NCI-H128 (cell line): Measurements from ENCODE around the gene SIGLECL1.
"Not testable (repeated sequence)": the region's sequence is repeated elsewhere in the genome, so short reads cannot be mapped to it uniquely, and the experiment has no call there.

Source experiments
- DNase-seq: peaks from one replicate; lab custom pipeline; 2025; ENCODE audit not compliant: unreplicated experiment; lab: John Stamatoyannopoulos, UW

Gene SIGLECL1

DNA sequence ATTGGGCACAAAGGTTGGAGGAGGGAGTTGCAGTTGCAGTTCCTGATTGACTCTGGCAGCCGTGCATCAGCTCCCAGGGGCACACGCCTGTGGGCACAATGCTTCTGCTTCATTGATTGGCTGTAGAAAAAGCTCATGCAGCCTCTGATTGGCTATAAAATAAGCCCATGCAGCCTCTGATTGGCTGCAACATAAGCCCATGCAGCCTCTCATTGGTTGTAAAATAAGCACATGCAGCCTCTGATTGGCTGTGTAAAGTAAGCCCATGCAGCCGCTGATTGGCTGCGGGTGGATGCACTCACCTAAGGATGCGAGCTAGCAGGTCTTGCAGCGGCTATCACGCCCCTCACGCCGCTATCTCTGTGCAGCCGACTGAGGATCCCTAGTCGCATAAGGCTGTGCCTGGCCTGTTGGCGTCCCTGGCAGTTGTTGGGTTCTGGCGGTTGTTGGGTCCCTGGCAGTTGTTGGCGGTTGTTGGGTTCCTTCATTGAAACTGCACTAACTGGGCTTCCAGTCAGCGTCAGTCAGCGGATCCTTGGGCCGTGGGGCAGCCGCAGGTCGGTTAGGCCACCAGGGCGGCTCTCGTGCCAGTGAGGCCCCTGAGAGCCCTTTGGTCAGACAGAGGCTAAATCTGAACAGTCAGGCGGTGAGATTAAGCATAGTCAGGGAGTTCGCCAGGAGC lies at the start of gene SIGLECL1:
TSS of gene SIGLECL1 (plus strand) at position 295 of the 682 bp plus-strand sequence. CDS start 12,993 bp downstream, outside the sequence.
- DNase-seq: no peak

DNA sequence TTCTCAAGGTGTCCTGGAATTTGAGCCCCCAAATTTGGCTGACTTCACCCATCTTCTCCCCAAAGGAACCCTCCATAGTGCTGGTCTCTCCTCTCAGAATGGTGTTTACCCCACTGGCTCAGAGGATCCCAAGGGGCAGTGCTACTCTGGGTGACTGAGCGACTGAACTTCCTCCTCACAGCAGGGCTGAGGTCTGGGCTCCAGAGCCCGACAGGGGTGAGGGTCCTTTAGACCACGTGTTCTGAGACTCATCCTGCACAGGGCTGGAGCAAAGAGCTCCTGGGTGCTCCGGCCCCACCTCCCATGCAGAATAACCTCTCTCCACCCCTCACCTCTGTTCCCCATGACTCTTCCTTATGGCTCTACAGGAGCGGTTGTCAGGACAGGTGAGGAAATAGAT lies 49.2 kb upstream of the SIGLECL1 start:
- no peak for DNase-seq

DNA sequence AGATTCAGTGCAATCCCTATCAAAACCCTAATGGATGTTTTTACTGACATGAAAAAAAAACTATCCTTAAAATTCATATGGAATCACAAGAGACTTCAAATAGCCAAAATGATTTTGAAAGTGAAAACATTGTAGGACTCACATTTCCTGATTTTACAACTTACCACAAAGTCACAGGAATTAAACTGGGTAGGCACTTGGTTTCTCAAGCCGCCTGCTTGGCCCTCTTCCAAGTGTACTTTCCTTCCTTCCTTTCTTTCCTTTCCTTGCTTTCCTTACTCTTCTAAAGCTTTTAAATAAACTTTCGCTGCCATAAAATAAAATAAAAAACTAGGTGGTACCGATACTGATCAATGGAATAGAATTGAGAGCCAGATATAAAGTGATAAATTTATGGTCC lies 47.0 kb upstream of the SIGLECL1 start:
- no peak for DNase-seq

DNA sequence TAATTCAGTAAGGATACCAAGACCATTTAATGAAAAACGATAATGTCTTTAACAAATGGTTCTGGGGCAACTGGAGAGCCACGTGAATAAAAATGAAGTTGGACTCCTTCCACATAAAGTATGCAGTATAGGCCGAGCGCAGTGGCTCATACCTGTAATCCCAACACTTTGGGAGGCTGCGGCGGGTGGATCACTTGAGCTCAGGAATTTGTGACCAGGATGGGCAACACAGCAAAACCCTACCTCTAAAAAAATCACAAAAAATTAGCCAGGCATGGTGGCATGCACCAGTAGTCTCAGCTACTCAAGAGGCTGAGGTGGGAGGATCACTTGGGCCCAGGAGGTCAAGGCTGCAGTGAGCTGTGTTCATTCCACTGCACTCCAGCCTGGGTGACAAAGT lies 46.6 kb upstream of the SIGLECL1 start:
- DNase-seq: no peak

DNA sequence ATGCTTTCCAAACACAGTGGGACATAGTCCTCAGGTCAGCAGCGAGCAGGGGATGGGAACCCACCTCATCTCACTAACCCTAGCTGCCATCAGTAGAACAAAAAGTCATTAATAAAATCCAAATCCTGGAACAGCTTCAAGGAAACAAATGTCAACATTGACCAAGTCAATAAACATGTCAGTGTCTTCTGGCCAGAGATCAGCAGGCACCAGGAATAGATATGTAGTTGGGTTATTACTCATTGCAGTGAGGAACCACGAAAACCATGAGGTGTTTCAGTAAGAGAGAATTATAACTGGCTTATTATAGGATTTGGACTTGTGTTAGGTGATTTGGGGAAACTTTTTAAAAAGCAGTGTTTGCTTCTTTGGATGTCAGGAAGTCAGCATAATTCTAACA lies 43.1 kb upstream of the SIGLECL1 start:
- no peak for DNase-seq

DNA sequence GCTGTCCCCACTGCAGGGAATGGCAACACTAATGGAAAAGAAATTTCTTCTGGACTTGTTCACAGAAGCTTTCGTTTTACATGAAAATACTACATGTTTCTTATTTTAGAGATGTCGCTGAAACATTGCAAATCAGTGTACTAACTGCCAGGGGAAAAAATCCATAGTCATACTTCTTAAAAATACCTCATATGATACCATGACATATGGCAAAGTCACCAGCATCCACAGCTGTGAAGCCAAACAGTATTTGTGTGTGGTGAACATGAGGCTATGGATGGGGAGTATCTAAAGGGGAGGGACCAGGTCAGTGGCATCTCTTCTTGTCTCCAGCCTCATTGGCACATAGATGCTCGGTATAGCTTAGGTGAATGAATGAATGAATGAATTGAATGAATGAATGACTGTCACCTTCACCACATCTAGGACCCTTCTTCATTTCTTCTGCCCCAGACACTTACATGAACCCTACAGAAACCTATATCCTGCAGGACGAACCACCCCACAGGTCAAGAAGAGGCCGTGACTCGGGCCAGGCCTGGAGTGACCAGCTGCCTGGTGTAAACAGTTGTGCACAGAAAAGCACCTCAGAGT lies 40.6 kb upstream of the SIGLECL1 start:
- DNase-seq: no peak

DNA sequence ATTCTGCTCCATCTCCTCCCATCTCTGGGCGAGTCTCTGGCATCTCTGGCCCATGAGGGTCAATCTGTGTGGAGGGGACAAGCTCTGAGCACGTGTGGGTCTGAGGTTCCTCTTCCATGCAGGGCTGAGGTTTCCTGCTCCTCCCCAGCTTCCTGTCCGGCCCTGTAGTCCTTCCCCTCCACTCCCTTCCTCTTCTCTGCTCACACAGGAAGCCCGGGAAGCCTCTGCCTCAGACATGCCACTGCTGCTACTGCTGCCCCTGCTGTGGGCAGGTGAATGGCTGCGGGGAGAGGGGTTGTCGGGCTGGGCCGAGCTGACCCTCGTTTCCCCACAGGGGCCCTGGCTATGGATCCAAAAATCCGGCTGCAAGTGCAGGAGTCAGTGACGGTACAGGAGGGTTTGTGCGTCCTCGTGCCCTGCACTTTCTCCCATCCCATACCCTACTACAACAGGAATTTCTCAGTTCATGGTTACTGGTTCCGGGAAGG lies 40.0 kb upstream of the SIGLECL1 start:
- DNase-seq: not testable (repeated sequence)

DNA sequence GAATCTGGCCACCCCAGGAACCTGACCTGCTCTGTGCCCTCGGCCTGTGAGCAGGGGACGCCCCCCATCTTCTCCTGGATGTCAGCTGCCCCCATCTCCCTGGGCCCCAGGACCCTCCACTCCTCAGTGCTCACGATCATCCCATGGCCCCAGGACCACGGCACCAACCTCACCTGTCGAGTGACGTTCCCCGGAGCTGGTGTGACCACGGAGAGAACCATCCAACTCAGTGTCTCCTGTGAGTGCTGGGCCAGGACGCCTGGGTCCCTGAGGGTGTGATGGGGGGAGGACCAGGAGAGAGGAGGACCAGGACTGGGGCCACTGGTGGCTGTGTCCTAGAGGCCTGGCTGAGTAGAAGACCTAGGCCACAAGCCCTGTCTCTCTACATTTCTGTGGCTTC lies 39.0 kb upstream of the SIGLECL1 start:
- DNase-seq: no peak

DNA sequence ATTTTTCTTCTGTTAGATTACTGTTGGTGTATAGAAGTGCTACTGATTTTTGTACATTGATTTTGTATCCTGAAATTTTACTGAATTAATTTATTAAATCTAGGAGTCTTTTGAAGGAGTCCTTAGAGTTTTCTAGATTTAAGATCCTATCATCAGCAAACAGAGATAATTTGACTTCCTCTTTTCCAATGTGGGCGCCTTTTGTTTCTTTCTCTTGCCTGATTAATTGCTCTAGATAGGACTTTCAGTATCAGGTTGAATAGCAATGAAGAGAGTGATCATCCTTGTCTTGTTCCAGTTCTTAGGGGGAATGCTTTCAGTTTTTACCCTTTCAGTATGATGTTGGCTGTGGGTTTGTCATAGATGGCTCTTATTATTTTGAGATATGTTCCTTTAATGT lies 31.6 kb upstream of the SIGLECL1 start:
- DNase-seq: no peak

DNA sequence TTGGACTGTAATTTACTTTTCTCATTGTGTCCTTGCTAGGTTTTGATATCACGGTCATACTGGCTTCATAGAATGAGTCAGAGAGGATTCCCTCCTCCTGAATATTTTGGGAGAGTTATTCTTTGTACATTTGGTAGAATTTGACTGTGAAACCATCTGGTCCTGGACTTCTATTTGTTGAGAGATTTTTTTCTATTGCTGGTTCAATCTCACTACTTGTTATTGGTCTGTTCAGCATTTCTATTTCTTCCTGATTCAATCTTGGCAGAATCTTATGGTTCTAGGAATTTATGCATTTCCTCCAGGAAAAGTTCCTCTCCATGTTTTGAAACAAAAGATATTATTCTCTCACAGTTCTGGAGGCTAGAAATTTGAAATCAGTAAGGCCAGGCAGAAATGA lies 30.9 kb upstream of the SIGLECL1 start:
- no peak for DNase-seq

DNA sequence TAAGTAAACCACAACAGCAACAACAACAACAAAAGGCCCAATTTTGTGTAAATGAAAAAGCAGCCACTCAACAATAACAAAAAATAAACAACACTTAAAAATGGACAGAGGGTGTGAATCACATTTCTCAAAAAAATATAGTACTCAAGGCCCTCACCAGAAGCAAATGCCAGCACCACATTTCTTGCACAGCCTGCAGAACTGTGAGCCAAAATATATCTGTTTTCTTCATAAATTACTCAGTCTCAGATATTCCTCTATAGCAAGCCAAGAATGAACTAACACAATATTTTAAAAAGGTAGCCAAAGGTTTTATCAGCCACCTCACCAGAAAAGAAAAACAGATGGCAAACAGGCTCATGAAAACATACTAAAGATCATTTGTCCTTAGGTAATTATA lies 29.9 kb upstream of the SIGLECL1 start:
- DNase-seq: no peak

DNA sequence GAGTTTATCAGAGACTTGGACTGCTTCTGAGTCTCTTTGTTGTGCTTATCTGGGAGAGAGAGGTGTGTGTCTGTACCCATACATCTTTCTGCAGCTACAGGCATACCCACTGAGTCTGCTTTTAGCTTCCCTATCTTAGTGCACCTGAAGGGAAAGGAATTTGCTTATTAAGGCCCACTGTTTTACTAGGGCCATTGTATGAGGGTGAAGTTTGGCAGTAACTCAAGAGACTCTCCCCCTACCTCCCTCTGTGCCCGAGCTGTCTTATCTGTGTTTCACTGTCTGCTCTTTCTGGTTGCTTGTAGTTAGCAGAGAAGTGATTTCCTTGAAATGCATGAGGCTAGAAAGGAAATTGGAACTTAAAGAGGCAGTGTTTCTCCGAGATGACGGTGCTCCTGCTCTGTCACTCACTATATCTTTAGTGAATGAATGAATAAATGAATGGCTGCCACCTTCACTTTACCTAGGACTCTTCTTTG lies 26.7 kb upstream of the SIGLECL1 start:
- no peak for DNase-seq

DNA sequence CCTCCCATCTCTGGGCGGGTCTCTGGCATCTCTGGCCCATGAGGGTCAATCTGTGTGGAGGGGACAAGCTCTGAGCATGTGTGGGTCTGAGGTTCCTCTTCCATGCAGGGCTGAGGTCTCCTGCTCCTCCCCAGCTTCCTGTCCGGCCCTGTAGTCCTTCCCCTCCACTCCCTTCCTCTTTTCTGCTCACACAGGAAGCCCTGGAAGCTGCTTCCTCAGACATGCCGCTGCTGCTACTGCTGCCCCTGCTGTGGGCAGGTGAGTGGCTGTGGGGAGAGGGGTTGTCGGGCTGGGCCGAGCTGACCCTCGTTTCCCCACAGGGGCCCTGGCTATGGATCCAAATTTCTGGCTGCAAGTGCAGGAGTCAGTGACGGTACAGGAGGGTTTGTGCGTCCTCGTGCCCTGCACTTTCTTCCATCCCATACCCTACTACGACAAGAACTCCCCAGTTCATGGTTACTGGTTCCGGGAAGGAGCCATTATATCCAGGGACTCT lies 25.9 kb upstream of the SIGLECL1 start, which contains the start of gene CD33:
TSS of gene CD33 (plus strand) at position 183 of the 496 bp plus-strand sequence. CDS start at position 222, 39 bp downstream.
- DNase-seq: not testable (repeated sequence)

DNA sequence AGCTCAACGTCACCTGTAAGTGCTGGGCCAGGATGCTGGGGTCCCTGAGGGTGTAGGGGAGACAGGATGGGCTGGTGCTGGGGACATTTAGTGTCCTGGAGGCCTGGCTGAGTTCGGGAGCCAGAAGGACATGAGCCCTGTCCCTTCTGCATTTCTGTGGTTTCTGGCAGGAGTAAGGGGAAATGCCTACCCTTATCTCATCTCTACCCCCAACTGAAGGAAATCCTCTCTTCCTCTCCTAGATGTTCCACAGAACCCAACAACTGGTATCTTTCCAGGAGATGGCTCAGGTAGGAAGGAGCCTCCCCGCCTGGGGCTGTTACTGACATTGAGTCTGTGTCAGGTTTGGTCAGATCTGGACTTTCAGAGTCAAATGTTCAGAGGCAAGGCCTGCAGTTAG lies 24.8 kb upstream of the SIGLECL1 start:
- DNase-seq: no peak

DNA sequence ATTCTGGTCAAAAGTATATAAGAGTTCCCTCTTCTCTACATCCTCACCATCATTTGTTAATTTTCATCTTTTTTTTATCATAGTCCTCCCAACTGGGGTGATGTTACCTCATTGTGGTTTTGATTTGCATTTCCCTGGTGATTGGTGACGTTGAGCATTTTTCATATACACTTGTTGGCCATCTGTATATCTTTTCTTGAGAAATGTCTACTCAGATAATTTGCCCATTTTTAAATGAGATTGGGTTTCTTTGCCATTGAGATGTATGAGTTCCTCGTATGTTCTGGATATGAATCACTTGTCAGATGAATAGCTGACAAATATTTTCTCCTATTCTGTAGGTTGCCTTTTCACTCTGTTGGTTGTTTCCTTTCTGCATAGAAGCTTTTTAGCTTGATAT lies 23.6 kb upstream of the SIGLECL1 start:
- DNase-seq: no peak

DNA sequence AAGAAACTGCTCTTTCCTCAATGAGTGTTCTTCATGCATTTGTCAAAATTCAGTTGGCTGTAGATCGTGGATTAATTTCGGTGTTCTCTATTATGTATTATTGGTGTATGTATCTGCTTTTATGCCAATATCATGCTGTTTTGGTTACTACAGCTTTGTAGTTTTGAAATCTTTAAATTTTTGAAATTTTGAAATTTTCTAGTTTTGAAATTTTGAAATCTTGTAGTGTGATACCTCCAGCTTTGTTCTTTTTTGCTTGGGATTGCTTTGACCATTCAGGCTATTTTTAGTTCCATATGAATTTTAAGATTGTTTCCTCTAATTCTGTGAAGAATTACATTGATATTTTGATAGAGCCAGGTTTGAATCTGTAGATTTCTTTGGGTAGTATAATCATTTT lies 22.9 kb upstream of the SIGLECL1 start:
- DNase-seq: no peak

DNA sequence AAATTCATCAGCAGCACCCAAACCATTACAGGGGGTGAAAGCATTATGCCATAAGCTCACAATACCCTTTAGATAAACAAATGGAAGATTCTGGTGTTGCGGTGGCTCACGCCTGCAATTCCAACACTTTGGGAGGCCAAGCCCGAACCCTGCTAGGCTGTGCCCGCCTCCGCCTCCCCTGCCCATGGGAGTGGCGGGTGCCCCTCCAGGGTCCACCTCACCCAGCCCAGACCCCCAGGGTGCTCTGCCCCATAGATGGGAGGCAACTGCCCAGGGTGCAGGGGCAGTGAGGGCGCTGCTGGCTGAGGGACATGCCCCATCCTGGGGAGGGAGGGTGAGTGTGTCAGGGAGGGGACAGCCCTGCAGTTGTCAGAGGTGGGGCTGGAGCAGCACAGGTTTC lies 10.0 kb upstream of the SIGLECL1 start:
- DNase-seq: no peak

DNA sequence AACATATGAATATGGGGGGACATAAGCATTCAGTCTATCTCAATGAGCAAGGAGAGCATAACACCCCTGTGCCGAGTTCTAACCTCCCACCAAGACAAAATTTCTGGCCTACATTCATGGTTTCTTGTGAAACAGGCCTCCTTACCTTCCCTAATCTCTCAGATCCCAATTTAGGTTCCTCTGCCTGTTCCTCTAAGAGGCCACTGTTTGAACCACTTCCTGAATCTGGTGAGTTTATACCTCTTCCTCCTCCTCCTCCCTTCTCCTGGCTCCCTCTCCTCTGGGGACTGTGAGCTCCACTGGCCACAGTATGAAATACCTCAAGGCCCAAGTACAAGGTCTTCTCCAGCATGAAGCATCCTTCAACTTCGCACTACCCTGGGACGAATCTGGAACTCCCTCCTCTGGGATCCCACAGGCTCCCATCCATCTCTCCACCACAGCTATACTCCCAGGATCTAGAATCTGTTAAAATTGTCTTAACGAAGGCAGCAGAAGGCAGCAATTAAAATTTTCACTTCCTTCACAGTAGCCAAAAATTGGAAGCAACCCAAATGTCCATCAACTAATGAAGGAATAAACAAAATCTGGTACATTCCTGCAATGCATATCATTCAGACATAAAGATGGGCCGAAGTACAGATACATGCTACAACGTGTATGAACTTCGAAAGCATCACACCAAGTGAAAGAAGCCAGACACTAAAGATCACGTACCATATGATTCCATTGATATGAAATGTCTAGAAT lies 7.8 kb upstream of the SIGLECL1 start:
- DNase-seq: no peak

DNA sequence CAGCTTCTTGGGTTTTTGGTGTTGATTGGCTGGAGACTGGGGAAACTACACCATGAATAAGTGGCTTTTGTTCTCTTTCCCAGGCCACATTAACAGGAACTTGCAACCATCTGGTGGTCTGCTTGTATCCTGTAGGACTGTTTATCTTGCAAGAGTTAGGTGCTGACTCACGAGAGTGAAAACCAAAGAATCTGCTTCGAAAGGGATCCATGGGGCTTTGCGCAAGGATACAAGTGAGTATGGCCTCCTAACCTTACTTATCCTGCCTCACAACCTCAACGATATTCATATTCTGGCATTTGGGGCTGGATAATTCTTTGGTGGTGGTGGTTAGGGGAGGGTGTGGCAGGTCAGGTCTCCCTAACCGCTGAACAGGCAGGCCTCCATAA lies 4.7 kb upstream of the SIGLECL1 start:
- DNase-seq: no peak

DNA sequence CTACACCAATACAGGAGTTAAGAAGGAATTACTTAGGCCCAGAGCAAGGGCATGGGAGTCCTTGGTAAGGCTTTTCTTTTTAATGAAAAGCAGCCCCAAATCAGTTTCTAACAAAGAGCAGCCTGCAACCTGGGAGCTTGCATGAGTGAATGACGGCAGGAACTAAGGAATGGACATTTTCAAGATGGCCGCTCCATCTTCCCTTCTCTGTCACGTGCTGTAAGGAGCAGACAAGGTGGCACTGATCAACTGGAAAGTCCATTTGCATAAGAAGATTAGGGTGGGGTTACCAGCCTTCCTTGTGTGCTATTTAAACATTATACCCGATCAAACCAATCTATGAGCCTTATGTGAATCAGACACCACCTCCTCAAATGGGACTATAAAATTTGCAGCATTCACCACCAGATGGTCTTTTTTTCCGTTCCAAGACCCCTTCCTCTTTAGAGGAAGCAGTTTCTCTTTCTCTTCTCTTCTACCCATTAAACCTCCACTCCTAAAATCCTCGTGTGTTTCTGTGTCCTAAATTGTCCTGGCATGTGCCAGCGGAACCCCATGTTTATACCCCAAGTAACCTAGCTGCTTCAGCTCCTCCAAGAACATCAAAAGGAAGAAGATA lies 2.8 kb upstream of the SIGLECL1 start:
- no peak for DNase-seq

DNA sequence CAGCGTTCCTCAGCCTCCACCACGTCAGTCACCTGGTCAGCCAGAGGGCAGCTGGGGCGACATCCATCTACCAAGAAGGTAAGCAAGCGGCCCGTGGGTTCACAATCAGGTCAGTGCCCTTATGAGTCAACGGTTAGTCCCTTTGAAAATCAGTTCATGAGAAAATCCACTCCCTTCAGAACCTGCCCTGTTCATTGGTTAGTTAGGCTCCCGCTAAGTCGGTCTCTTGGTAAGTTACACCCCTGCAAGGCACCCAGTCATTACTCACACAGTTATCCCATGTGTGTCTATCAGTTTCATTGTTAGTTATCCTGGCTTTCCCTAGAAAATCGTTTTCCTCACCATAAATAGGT lies 564 bp downstream of the SIGLECL1 start:
- no peak for DNase-seq
